Hindlimb muscle (tissue), 1 donor: ENCODE results near the gene UNC45B. TPM values are rescaled to one million over a fixed set of nuclear protein-coding genes. Genes with fewer than 3 reads are reported as not detected.
"Not testable (repeated sequence)": the region's sequence is repeated elsewhere in the genome, so short reads cannot be mapped to it uniquely, and the experiment has no call there.

Source experiments
- DNase-seq: peaks from one replicate; pipeline ENCODE4 v3.0.0-alpha.2; 2013
- polyA plus RNA-seq: library from polyadenylated mRNA; unstranded; fragments of 120-200 nt; gene quantifications from one replicate; pipeline ENCODE4 v1.2.1, GENCODE V29; 2013; ENCODE audit not compliant: insufficient read length

The UNC45B gene
- polyA plus RNA-seq, 1 donor = 250 TPM

DNA sequence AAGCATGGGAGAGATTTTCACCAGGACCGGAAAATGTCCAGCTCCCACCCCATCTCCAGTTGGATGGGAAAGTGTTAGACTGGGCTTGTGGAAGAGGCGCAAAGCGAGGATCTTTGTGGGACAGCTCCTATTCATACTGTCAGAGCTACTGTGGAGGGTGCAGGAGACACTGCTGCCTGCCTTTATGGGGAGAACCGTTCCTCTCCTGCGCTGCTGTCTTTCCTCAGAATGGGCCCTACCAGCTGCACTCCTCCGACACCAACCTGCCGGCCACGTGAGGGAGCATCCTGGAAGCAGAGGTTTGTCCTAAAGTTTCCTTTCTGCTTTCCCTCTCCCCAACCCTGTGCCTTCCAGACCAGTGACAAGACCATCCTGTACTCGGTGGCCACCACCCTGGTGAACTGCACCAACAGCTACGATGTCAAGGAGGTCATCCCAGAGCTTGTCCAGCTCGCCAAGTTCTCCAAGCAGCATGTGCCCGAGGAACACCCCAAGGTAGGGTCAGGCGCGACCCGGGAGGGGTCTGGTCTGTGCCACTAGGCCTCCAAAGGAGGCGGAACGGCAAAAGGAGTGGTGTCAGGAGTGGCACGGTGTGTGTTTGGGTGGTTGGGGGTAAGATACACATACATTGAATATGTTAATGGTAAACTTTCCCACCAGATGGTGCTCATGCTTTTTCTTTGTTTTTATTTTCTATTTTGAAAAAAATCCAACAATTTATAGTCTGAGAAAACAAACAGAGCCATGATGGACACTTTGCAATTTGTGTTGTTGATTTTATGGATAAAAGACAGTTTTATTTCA, 23.6 kb downstream of the UNC45B start:
- DNase-seq = no peak

DNA sequence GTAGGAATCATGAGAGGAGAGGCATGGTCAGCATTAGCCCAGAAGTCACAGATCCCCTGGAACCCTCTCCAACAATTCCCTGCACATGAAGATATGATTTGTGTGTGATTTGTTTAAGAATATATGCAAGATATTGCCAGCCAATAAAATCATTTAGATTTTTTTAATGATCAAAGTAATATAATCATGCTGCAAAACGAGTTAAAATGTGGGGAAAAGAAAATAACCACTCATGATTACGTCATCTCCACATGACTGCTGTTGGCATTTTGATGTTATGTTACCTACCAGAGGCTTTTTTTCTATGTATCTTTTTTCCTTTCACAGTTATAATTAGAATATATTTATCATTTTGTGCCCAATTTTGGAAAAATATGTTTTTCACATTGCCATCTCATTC, 24.2 kb downstream of the UNC45B start:
- DNase-seq = no peak

DNA sequence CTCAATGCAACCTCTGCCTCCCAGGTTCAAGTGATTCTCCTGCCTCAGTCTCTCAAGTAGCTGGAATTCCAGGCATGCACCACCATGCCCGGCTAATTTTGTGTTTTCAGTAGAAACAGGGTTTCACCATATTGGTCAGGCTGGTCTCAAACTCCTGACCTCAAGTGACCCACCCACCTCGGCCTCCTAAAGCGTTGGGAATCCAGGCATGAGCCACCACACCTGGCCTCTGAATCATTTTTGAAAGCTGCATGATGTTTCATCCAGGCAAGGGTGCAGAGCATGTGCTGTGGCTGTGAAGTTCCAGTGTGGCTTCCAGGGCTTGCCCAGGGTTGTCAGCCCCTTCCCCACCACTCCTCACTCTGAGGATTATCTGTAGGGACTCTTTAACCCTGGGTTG, 24.7 kb downstream of the UNC45B start:
- not testable (repeated sequence) for DNase-seq

DNA sequence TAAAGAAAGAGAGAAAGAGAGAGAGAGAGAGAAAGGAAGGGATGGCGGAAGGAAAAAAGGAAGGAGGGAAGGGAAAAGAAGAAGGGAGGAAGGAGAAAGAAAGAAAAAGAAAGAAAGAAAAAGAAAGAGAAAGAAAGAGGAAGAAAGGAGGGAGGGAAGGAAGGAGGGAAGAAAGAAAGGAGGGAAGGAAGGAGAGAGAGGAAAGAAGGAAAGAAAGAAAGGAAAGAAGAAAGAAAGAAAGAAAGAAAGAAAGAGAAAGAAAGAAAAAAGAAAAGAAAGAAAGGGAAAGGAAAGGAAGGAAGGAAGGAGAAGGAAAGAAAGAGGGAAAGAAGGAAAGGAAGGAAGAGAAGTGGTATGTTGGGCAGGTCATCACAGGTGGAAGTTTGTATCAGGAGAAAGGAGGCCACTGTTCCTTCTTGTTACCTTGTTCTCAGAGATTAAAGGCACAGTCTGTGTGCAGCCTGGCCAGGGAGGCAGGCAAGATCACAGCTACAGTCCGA, 27.3 kb downstream of the UNC45B start:
- no peak for DNase-seq

DNA sequence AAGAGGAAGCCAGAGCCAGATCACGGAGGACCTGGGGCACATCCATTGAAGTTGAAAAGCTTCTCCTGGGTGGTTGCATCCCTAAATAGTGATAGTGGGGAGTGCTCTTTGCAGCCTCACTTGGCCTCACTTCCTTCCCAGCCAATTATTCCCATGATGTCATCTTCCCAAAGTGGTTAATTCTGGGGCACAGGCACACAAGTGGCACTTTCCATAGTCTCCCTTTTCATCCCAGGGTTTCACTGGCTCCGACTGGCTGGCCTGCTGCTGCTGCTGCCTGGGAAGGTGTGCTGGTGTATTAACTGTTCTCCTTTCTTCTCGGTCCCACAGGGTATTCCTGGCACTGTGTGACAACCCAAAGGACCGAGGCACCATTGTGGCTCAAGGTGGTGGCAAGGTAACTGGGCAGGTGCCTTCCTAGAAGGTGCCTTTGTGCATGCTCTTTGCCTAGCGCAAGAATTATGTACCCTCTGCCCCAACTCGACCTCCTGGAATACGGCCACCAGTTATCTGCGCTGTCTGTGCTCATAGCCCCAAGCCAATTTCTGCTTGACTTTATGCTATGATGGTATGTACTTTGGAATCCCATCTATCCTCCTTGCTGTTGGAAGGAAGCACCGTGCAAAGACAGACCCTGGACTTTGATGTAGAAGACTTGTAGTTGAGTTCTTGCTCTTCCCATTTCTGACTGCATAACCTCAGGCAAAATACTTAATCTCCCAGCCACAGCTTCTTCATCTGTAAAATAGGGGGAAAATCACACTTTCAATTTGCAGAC, 28.2 kb downstream of the UNC45B start:
- no peak for DNase-seq

DNA sequence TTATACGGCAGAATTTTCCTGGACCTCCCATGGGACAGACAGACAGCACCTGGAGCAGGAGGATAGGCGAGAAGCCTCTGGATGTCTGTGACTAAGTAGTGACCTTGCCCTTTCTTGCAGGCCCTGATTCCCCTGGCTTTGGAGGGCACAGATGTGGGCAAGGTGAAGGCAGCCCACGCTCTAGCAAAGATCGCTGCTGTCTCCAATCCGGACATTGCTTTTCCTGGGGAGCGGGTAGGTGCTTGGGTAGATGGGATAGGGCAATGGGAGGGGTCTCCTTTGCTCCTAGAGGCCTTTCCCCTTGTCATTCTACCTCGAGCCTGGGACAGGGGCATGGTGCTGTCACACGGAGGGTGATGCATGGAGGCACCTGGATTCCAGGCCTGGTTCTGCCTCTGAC, 29.3 kb downstream of the UNC45B start:
- DNase-seq = no peak

DNA sequence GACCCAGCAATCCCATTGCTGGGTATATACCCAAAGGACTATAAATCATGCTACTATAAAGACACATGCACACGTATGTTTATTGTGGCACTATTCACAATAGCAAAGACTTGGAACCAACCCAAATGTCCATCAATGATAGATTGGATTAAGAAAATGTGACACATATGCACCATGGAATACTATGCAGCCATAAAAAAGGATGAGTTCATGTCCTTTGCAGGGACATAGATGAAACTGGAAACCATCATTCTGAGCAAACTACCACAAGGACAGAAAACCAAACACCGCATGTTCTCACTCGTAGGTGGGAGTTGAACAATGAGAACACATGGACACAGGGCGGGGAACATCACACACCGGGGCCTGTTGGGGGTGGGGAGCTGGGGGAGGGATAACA, 31.8 kb downstream of the UNC45B start:
- not testable (repeated sequence) for DNase-seq

DNA sequence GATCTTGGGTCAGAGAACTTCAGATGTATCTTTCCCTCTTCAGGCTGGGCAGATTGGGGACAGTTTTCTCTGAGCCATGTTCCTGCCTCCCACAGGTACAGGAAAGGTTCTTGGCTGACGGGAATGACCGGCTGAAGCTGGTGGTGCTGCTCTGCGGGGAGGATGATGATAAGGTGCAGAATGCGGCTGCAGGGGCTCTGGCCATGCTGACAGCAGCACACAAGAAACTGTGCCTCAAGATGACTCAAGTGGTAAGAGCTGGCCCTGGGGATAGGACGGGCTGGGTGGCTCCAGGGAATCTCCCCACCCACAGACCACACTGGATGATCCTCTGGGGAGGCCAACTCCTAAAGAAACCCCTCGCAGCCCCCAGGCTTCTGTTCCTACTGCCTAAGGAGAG, 35.7 kb downstream of the UNC45B start:
- DNase-seq = no peak

DNA sequence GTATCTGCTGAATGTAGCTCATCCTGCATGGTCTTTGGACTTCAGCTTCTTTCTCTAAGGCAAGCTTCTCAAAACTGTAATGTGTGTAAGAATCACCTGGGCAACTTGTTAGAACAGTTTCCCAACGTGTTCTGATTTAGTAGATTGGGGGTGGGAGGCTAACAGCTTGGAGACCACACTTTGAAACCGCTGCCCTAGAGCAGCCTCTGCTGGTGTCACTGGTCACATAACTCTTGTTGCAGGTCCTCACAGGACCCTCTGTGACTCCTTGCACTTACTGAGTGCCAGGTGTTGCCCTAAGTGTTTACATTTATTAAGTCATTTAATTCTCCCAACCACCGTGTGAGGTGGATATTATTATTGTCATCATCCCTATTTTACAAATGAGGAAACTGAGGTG, 36.7 kb downstream of the UNC45B start:
- no peak for DNase-seq

DNA sequence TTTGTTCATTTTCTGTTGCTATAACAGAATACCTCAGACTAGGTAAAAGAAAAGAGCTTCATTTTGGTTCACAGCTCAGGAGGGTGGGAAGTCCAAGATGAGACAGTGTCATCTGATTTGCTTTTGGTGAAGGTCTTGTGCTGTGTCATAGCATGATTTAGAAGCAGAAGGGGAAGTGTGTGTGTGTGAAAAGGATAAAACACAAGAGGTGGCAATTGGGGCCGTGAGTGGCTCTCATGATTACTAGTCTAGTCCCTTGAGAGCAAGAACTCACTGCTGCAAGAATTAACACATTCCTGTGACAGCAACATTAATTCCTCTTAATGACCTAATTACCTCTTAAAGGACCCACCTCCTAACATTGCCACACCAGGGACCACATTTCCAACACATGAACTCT, 38.2 kb downstream of the UNC45B start:
- DNase-seq = no peak

DNA sequence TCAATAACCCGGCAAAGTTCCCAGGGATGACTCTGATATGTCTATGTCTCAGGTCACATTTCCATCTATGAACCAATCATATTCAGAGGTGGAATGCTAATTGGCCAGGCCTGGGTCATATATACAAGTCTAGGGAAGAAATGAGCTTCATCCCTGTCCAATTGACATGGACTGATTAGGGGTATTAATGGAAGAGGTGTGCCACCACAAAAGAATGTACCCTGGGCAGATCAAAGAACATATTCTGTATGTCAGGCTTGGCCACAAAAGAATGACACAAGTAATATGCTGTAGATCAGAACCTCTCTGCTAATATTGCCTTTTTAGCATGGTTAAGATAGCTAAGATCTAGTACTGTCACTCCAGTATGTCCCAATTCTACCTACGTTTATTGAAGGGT, 39.9 kb downstream of the UNC45B start:
- no peak for DNase-seq

DNA sequence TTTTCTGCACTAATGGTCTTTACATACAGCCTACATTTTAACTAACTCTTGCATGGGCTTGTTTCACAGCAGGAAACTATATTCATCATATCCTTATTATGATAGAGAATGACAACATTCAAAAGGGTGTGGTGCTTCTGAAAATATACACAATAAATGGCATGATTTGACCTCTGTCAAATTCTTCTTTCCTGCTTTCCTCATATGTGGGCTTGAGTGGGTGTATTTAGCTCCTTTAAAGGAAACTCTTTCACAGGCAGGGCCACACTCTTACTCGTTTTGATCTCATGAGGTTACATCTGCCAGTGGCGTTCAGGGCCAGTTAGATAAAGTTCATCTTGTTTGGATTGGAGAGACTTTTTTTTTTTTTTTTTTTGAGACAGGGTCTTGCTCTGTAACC, 40.5 kb downstream of the UNC45B start:
- no peak for DNase-seq

DNA sequence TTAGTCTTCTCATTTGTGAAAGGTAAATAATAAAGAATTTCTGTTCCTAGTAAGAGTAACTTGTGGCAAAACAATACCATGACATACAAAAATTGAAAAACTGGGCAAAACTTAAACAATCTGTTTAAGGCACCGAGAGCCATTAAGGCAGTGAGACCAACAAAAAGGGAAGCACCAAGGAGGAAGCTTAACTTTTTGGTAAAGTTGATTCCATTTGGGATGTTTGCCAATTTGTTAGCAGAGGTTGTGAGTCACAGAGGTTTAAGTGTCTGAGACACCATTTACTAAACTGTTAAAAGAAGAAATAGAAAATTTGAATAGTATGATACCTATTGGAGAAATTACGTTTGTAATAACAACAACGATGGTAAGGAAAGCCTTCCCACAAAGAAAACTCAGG, 41.7 kb downstream of the UNC45B start:
- no peak for DNase-seq

DNA sequence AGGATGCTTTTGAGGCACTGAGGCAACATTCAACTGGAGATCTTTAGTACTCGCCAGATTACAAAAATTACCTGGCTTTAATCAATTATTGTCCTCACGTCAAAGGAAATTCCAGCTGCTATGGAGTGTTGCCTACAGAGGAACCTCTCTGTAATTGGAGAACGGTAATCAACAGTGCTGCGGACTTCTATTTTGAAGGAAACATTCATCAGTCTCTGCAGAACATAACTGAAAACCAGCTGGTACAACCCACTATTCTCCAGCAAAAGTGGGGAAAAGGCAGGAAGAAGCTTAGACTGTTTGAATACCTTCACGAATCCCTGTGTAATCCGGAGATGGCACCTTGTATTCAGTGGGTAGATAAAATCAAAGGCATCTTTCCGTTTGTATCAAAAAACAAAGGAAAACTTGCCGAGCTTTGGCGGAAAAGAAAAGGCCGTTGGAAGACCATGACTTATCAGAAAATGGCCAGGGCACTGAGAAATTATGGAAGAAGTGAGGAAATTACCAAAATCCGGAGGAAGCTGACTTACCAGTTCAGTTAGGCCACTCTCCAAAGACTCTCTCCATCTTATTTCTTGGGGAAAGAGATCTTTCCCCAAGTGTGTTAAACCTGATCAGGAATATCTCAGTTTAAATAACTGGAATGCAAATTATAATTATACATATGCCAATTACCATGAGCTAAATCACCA, 43.5 kb downstream of the UNC45B start:
- no peak for DNase-seq

DNA sequence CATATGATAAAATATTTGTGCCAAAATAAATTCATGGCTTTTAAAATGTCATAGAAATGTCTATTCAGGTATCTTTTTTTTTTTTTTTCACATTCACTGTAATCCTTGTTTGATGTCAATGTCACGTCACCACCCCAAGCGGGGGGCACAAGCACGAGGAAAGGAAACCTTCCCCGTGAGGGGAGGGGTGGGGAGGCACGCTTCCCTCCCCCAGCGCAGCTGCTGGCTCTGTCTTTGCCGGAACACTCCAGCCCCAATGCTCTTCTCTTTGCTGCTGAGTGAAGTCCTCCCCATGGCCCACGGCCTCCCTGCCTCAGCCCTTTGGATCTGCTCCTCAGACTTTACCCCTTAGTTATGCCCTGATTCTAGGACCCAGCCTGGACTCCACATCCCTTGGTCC, 45.1 kb downstream of the UNC45B start:
- no peak for DNase-seq

DNA sequence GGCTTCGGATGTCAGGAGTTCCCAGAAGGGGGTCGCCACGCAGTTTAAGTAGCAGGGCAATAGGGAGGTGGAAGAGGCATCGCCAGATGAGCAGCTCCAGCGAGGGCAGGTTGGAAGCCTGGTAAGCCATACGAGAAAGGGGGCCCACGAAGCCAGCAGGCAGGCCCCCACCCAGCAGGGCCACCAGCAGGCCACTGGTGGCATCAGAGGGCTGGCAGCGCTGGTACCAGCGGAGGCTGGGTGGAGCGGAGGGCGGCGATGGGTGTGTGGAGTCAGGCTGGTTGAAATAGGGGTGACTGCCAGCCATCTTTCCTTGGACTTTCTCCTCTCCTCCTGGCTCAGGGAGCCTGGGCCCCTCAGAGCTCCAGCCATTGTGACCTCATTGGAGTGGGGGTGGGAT, 46.4 kb downstream of the UNC45B start, which contains the start of gene SLC35G3:
SLC35G3 (minus strand) TSS at position 393 of the 400 bp plus-strand sequence; CDS start at position 307, 86 bp downstream.
- DNase-seq = not testable (repeated sequence)

DNA sequence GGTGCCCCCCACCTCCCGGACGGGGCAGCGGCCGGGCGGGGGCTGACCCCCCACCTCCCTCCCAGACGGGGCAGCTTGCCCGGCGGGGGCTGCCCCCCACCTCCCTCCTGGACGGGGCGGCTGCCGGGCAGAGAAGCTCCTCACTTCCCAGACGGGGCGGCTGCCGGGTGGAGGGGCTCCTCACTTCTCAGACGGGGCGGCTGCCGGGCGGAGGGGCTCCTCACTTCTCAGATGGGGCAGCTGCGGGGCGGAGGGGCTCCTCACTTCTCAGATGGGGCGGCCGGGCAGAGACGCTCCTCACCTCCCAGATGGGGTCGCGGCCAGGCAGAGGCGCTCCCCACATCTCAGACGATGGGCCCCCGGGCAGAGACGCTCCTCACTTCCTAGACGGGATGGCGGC, 47.4 kb downstream of the UNC45B start:
- not testable (repeated sequence) for DNase-seq

DNA sequence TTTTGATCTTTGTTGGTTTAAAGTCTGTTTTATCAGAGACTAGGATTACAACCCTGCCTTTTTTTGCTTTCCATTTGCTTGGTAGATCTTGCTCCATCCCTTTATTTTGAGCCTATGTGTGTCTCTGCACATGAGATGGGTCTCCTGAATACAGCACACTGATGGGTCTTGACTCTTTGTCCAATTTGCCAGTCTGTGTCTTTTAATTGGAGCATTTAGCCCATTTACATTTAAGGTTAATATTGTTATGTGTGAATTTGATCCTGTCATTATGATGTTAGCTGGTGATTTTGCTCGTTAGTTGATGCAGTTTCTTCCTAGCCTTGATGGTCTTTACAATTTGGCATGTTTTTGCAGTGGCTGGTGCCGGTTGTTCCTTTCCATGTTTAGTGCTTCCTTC, 55.0 kb downstream of the UNC45B start:
- DNase-seq = not testable (repeated sequence)

DNA sequence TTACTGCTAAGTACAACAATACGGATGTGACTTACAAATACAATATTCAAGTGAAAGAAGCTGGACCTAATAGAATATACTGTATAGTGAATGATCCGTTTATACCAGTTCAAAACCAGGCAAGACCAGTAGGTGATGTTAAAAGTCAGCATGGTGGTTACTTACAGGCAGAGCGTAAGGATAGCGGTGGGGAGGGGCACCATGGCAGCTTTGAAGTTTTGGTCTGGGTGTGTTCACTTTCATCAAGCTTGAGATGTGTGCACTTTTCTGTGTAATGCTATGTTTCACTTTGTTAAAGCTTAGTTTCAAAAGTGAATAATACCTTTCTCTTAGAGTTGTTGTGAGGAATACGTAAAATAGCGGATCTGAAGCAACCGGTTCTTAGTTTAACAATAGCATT, 63.1 kb downstream of the UNC45B start:
- DNase-seq = no peak

DNA sequence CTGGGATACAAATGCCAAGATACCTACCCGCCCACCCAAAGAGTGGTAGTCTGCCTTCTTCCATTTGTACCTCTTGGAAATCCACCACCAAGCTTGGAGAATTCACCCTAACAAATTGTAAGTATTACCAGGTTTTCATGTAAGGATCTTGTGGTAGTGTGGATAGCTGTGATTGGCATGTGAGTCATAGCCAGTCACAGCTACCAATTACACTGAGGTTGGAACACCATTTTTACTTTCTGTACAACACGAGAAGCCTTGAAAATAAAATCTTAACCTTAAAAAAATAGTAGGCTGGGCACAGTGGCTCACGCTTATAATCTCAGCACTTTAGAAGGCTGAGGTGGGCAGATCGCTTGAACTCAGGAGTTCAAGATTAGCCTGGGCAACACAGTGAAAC, 65.1 kb downstream of the UNC45B start:
- DNase-seq = no peak

DNA sequence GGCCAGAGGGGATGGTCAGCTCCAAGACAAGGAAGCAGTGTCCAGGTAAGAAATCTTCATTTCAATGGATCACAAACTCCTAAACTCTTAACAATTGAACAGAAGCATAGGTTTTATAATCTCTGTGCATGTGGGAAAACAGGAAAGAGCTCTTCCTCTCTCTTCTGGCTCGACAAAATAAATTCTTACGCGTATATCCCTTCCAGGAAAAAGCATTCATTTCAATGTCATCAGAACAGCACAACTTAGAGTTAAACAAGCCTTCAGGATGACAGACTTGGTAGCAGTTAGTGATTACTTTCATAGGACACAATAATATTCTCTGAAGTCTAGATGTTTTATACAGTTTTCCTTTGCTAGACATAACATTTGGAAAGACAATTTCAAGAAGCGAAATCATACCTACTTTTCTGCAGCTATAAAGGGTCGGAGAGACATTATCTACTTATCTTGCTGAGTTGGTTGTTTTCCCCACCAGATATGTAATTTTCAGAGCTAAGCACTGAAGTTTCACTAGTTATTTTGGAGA, 65.9 kb downstream of the UNC45B start:
- DNase-seq = no peak

DNA sequence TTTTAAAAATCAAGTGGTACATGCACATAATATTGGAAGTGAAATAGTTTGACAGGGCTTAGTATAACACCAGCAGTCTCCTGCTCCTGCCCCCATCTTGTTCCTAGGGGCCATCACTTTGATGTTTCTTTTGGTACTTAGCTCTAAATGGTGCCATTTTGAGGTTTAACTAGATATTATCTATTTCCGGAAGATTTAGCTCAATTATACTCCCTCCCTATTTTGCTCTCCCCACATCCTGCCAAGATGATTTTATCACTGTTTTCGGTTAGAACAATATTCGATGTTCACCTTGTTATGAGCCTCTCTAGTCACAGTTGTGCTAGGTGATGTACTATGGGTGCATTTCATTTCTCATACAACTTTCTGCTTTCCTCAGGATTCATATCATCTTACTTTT, 66.6 kb downstream of the UNC45B start:
- DNase-seq = no peak
